Small intestine (tissue), 7 donors: ENCODE results near the gene SEMA5A. TPM values are rescaled to one million over a fixed set of nuclear protein-coding genes. Genes with fewer than 3 reads are reported as not detected.

Experiments used
- DNase-seq, 2 donors: peaks; one replicate each; pipeline versions ENCODE4 v3.0.0 to v3.0.0-alpha.2; 2013
- FAIRE-seq: peaks from 2 replicates; lab custom pipeline; 2012; peaks lifted over from hg19 to GRCh38; lab: Jason Lieb, UNC
- H3K27ac ChIP-seq, 3 donors: one replicate each; pipeline ENCODE4 v1.5.1; 2013; ENCODE audit warnings: low read length in 2 of 3, mild to moderate bottlenecking in 2 of 3, control low read depth in 1 of 3, inconsistent platforms in 1 of 3, low read depth in 1 of 3, moderate library complexity in 1 of 3
- H3K27me3 ChIP-seq, 3 donors: one replicate each; pipeline ENCODE4 v1.6.1; 2013; ENCODE audit warnings: low read length in 3 of 3, inconsistent platforms in 1 of 3; ENCODE audit not compliant: control insufficient read depth in 3 of 3, insufficient read depth in 3 of 3
- H3K36me3 ChIP-seq, 3 donors: one replicate each; pipeline ENCODE4 v1.6.1; 2013; ENCODE audit warnings: low read length in 3 of 3, inconsistent platforms in 1 of 3, low read depth in 1 of 3, mild to moderate bottlenecking in 1 of 3, moderate library complexity in 1 of 3; ENCODE audit not compliant: control insufficient read depth in 3 of 3, insufficient read depth in 2 of 3
- H3K4me1 ChIP-seq, 3 donors: one replicate each; pipeline ENCODE4 v1.6.1; 2013; ENCODE audit warnings: low read length in 2 of 3, inconsistent platforms in 1 of 3, low read depth in 1 of 3, mild to moderate bottlenecking in 1 of 3, moderate library complexity in 1 of 3; ENCODE audit not compliant: control insufficient read depth in 3 of 3, insufficient read depth in 2 of 3
- H3K4me3 ChIP-seq, 3 donors: one replicate each; pipeline ENCODE4 v1.5.1; 2013; ENCODE audit warnings: low read length in 3 of 3, control low read depth in 1 of 3, inconsistent platforms in 1 of 3, low read depth in 1 of 3, mild to moderate bottlenecking in 1 of 3, moderate library complexity in 1 of 3
- H3K9me3 ChIP-seq, 2 donors: one replicate each; pipeline ENCODE4 v1.6.1; 2013; ENCODE audit warnings: low read depth in 1 of 2, low read length in 1 of 2; ENCODE audit not compliant: control insufficient read depth in 2 of 2, insufficient read depth in 1 of 2
- WGBS, 3 donors: extraction: QIAGEN DNeasy Blood & Tissue Kit; methylation state at CpG; one replicate each; pipeline ENCODE4 v1.1.7; 2013; 5-methylcytosine and 5-hydroxymethylcytosine counted together
- polyA plus RNA-seq, 4 donors: library from polyadenylated mRNA; stranded (reverse) in 3 of 4; unstranded in 1 of 4; fragments of 200-250 nt in 3 of 4; fragments of 120-200 nt in 1 of 4; gene quantifications; one replicate each; pipeline versions ENCODE4 v1.2.1 to v1.2.3, GENCODE V29; 2013
- donor health status: healthy with polysubstance abuse.
- donor health status: control.
- donor health status: control.
- donor health status: Bipolar disorder and iron deficiency.
- donor health status: healthy.

The SEMA5A gene
- polyA plus RNA-seq, 4 donors = 0.45 to 11.1 (median 1.2) TPM

- H3K4me1 ChIP-seq = no peaks in the 10 kb centered on the region
- FAIRE-seq (no peak), DNase-seq (no peak)
- H3K9me3 ChIP-seq = peaks cover 0 to 8% of the 10 kb centered on the region in 2 donors
- H3K27ac ChIP-seq = no peak overlapping the region
- H3K36me3 ChIP-seq = no peaks in the 10 kb centered on the region
- H3K27me3 ChIP-seq = no peaks in the 10 kb centered on the region
- 0 to 96% (median 74%) methylated on average over 1 of the region's 1 CpG for WGBS, 3 donors
- no peak overlapping the region for H3K4me3 ChIP-seq
Observed at GRCh38 chr5:9279774-9280173, 266.1 kb downstream of the SEMA5A start.

- Histone ChIP-seq H3K27ac (no peak overlapping the region), H3K4me3 (no peak overlapping the region), H3K36me3 (no peaks in the 10 kb centered on the region), H3K9me3 (peaks cover 0 to 8% of the 10 kb centered on the region in 2 donors), H3K4me1 (no peaks in the 10 kb centered on the region), H3K27me3 (no peaks in the 10 kb centered on the region)
- WGBS, 3 donors = 88 to 92% (median 89%) methylated on average over 3 of the region's 3 CpGs
- FAIRE-seq = no peak
- no peak for DNase-seq
Observed at GRCh38 chr5:9278921-9279603, 266.8 kb downstream of the SEMA5A start.

GRCh38 chr5:9269014-9269413 lies 276.9 kb downstream of the SEMA5A start:
- Histone ChIP-seq H3K36me3 (no peaks in the 10 kb centered on the region), H3K9me3 (peaks cover 0 to 4% of the 10 kb centered on the region in 2 donors), H3K4me3 (no peak overlapping the region), H3K27me3 (no peaks in the 10 kb centered on the region), H3K4me1 (no peaks in the 10 kb centered on the region), H3K27ac (no peak overlapping the region)
- DNase-seq (no peak), FAIRE-seq (no peak)
- 78 to 93% (median 87%) methylated on average over 4 of the region's 4 CpGs for WGBS, 3 donors

GRCh38 chr5:9268226-9268625 lies 277.6 kb downstream of the SEMA5A start:
- 44 to 83% (median 59%) methylated on average over 3 of the region's 3 CpGs for WGBS, 3 donors
- Histone ChIP-seq H3K27ac (no peak overlapping the region), H3K27me3 (no peaks in the 10 kb centered on the region), H3K4me3 (no peak overlapping the region), H3K9me3 (peaks cover 0 to 4% of the 10 kb centered on the region in 2 donors), H3K36me3 (no peaks in the 10 kb centered on the region), H3K4me1 (no peaks in the 10 kb centered on the region)
- DNase-seq (no peak), FAIRE-seq (no peak)

GRCh38 chr5:9265441-9266287 lies 280.2 kb downstream of the SEMA5A start:
- FAIRE-seq = no peak

GRCh38 chr5:9264301-9264700 lies 281.6 kb downstream of the SEMA5A start:
- peaks cover 0 to 3% of the 10 kb centered on the region in 2 donors for H3K9me3 ChIP-seq
- H3K4me1 ChIP-seq = no peaks in the 10 kb centered on the region
- no peaks in the 10 kb centered on the region for H3K36me3 ChIP-seq
- H3K4me3 ChIP-seq = no peak overlapping the region
- H3K27me3 ChIP-seq = no peaks in the 10 kb centered on the region
- H3K27ac ChIP-seq = no peak overlapping the region
- DNase-seq (no peak), FAIRE-seq (no peak)
- 78 to 93% (median 80%) methylated on average over 5 of the region's 5 CpGs for WGBS, 3 donors

More at GRCh38 chr5:9265441-9266287, 280.2 kb downstream of the SEMA5A start:
- Histone ChIP-seq H3K36me3 (no peaks in the 10 kb centered on the region), H3K27me3 (no peaks in the 10 kb centered on the region), H3K27ac (peak overlapping the region in 1 of 3 donors; percentile 32), H3K9me3 (peaks cover 0 to 3% of the 10 kb centered on the region in 2 donors), H3K4me3 (no peak overlapping the region), H3K4me1 (no peaks in the 10 kb centered on the region)
- DNase-seq = peak in 1 of 2 donors; percentile 13
- WGBS, 3 donors = 65 to 88% (median 79%) methylated on average over 17 of the region's 17 CpGs

GRCh38 chr5:9263656-9264055 lies 282.2 kb downstream of the SEMA5A start:
- DNase-seq = no peak
- no peaks in the 10 kb centered on the region for H3K27me3 ChIP-seq
- peaks cover 0 to 3% of the 10 kb centered on the region in 2 donors for H3K9me3 ChIP-seq
- H3K27ac ChIP-seq = no peak overlapping the region
- no peak overlapping the region for H3K4me3 ChIP-seq
- FAIRE-seq = no peak
- 87 to 94% (median 90%) methylated on average over 2 of the region's 2 CpGs for WGBS, 3 donors
- no peaks in the 10 kb centered on the region for H3K4me1 ChIP-seq
- no peaks in the 10 kb centered on the region for H3K36me3 ChIP-seq

- H3K9me3 ChIP-seq = no peaks in the 10 kb centered on the region
- H3K27ac ChIP-seq = no peak overlapping the region
- 81 to 95% (median 86%) methylated on average over 2 of the region's 2 CpGs for WGBS, 3 donors
- DNase-seq (no peak), FAIRE-seq (no peak)
- H3K36me3 ChIP-seq = no peaks in the 10 kb centered on the region
- H3K4me3 ChIP-seq = no peak overlapping the region
- no peaks in the 10 kb centered on the region for H3K4me1 ChIP-seq
- no peaks in the 10 kb centered on the region for H3K27me3 ChIP-seq
Observed at GRCh38 chr5:9251379-9251980, 294.4 kb downstream of the SEMA5A start.
